GM21515 (cell line): ENCODE measurements around the gene BDKRB1.

Source experiments
- ATAC-seq: cut with Tn5 transposase; IDR thresholded peaks from one replicate; pipeline ENCODE4 v1.9.1; 2021; ENCODE audit not compliant: unreplicated experiment

BDKRB1 gene

DNA sequence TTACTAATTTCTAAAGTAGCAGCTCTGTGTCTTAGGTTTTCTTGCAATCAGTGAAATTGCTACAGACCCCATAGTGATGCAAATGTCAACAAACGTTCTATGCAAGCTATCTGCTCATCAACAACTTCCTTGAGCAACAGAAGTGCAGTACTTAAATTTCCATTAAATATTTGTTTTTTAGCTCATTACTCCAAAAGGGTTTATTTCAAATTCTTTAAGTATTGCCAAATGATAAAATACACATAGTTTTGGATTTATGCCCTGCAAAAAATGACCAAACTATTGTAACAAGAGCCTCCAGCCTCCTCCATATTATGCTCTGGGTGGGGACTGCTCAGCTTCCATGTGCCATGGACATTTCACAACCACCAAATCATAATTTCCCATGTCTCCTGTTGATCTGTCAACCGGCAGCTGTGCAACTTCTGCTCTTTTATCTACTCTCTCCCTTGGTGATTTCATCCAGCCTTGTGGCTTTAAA is 4.4 kb downstream of the BDKRB1 start:
- no peak for ATAC-seq

DNA sequence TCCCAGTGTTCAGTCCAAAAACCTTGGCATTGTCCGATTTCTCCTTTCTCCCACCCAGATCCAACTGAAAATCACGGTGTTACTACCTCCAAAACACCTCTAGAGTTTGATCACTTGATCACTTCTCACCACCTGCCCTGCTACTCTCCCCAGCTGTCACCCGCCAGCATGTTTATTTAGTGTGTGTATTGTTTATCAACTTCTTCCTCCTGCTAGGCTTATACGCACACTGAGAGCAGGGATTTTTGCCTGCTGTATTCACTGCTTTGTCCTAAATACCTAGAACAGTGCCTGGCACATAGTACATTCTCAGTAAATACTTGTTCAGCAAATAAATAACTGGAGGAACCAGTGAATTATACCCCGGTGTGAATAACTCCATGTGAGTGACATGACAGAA is 5.0 kb downstream of the BDKRB1 start:
- ATAC-seq, result no peak

DNA sequence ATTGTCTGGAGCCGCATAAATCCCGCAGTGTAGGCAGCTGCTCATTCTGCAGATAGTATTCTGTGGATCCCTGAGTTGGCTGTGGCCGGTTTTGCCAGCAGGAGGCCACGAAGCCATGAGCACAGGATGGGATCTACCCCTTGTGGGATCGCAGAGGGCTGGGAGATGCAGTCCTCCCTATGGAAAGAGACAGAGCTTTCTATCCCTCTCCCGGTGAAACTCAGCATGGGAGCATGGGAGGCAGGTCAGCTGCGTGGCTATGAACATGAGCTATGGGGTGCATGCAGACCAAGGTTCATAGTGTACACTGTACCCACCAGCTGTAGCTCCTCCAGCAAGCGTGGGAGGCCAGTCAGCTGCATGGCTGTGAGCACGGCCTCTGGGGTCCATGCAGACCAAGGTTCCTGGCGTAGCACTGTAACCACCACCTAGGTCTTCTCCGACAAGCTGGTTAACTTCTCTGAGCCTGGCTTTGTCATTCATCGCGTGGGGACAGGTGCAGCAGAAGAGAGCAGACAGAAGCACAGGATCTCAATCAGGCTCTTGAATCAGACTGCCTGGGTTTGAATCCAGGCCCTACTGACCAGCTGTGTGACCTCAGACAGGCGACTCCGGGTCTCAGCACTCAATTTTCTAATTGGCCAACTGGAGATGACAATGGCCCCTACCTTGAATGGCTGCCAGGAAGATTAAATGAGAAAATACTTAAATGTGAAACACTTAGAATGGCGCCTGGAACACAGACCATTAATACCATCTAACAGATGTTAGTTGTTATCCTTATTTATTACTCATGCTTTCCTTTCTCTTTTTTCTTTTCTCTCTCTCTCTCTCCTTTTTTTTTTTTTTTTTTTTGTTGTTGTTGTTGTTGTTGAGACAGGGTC is 6.0 kb downstream of the BDKRB1 start:
- ATAC-seq, result no peak

DNA sequence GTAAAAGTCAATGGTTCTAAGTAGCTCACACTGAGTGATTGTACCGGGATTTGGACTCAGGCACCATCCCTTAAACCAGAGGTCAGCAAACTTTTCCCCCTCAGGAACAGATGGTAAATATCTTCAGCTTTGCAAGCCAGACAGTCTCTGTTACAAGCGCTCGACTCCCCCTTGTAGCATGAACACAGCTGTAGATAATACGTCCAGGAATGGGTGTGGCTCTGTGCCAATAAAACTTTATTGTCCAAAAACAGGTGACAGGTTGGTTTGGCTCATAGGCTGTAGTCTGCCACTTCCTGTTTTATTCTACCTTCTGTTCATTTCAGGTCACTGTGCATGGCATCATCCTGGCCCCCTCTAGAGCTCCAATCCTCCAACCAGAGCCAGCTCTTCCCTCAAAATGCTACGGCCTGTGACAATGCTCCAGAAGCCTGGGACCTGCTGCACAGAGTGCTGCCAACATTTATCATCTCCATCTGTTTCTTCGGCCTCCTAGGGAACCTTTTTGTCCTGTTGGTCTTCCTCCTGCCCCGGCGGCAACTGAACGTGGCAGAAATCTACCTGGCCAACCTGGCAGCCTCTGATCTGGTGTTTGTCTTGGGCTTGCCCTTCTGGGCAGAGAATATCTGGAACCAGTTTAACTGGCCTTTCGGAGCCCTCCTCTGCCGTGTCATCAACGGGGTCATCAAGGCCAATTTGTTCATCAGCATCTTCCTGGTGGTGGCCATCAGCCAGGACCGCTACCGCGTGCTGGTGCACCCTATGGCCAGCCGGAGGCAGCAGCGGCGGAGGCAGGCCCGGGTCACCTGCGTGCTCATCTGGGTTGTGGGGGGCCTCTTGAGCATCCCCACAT is 7.6 kb downstream of the BDKRB1 start:
- no peak for ATAC-seq

DNA sequence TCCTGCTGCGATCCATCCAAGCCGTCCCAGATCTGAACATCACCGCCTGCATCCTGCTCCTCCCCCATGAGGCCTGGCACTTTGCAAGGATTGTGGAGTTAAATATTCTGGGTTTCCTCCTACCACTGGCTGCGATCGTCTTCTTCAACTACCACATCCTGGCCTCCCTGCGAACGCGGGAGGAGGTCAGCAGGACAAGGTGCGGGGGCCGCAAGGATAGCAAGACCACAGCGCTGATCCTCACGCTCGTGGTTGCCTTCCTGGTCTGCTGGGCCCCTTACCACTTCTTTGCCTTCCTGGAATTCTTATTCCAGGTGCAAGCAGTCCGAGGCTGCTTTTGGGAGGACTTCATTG is 8.2 kb downstream of the BDKRB1 start:
- ATAC-seq, result no peak

DNA sequence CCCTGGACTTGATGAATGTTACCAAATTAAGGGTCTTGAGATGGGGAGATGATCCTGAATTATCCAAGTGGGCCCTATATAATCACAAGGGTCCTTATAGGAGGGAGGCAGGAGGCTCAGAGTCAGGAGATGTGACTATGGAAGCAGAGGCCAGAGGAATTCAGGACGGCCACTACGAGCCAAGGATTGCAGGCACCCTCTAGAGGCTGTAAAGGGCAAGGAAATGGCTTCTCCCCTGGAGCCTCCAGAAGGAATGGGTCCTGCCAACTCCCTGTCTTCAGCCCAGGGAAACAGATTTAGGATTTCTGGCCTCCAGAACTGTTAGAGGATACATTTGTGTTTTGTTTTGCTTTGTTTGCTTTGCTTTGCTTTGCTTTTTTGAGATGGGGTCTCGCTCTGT is 8.8 kb downstream of the BDKRB1 start:
- ATAC-seq, result no peak

DNA sequence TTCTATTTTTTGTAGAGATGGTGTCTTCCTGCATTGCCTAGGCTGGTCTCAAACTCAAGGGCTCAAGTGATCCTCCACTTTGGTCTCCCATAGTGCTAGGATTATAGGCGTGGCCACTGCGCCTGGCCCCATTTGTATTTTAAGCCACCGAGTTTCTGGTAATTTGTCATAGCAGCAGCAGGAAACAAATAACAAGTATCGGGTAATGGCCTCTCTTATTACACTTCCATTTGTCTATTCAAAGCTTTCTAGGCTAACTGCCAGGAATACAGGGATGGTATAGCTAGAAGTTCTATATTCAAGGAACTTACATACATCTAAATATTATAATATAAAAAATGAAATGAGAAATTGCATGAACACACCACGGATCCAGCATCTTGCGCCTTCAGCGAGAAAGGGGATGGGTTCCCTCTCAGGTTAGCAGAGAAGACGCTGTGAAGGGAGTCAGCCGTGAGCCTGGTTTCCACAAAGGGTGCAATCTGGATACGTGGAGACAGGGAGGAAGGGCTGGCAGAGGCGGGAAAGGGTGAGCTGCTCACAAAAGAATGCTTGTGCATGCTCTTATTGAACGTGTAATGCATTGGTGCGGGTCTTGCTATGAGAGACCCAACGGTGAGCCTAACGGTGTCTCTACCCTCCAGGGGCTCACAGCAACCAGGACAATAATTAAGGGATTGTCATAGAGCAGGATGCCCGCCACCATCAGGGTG is 9.5 kb downstream of the BDKRB1 start:
- no peak for ATAC-seq

DNA sequence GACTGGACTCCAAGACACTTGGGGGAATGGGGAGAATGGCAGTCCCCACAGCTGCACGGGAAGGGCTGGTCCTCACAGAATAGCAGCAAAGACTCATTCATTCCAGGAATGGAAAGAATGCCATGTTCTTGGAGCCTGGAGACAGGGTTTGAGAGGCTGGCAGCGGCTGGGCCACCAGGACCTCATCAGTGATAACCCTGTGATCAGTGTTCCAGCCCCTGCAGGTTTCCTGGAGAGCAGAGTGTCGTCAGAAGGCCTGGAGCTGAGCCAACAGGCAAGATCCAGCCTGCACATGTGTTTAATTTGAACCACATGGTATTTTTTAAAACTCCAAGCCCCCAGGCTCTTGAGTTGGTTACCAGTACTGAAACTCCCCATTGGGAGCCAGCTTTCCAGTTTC is 11.3 kb downstream of the BDKRB1 start:
- no peak for ATAC-seq

DNA sequence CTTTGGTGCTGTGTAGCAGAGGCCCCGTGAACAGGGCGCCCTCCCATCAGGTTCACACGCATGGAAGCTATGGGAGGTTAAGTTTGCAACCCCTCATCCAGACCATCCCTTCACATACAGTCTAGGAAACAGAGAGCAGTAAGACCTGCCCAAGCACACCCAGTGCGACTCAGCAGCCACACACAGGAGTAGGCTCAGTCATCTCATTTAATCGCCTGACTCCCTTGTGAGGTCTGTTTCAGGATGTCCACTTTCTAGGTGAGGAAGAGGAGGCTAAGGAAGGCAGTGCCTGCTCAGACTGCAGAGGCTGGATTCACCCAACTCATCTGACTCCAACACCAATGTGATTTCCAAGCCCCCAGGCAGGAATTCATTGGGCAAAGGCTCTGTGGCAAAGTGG is 11.9 kb downstream of the BDKRB1 start:
- ATAC-seq, result no peak

DNA sequence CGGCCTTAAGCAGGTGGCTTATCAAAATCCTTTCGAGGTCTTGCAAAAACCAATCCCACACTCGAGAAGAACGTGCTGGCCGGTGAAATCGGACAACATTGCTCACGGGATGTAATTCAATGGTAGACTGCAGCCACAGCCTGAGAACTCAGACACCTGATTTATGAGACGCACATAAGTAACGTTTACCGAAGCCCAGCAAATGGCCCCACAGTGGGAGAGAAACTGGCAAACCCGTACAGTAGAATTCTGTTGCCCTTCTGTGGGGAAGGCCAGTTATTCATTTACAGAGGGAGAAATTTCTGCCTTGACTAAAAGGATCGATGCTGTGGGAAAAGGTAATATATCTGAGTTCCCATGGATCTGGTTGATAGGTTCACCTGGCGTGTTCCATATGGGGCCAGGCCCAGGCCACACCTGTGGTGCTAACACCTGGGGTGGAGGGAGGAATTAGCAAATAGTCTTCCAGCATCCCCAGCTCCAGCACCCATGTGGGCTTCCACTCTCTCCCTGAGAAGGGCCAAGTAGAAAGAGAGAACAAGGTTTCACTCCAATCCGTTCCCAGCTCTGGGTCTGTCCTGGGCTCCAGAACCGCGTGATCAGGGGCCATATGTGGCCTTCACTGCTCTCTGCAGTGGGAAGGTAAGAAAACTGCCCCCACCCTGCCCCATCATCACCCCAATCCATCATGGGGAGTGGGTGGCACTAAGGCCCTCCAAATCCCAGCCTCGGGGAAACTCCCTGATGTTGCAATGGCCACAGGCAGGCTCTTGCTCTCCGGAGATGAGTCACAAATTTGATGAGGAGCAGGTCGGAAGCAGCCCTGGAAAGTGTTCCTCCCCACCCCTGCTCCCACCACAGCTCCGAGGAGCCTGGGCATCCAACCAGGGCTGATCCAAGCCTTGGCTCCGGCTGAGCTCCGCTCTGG is 12.7 kb downstream of the BDKRB1 start:
- ATAC-seq, result no peak

DNA sequence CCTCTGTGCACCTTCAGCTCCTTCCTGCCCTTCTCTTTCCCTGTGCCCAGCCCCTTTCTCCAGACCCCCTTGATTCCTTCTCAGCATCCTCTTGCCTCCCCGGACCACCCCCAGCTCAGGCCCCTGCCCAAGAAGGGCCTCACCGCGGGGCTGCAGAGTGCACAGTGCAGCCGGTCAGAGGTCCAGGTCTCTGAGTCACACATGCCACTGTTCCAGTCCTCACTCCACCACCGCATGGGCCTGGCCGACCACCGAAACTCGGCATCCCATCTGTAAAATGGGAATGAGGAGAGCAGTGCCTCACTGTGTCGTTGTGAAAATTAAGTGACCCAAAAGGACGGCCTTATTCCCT is 13.3 kb downstream of the BDKRB1 start:
- no peak for ATAC-seq

DNA sequence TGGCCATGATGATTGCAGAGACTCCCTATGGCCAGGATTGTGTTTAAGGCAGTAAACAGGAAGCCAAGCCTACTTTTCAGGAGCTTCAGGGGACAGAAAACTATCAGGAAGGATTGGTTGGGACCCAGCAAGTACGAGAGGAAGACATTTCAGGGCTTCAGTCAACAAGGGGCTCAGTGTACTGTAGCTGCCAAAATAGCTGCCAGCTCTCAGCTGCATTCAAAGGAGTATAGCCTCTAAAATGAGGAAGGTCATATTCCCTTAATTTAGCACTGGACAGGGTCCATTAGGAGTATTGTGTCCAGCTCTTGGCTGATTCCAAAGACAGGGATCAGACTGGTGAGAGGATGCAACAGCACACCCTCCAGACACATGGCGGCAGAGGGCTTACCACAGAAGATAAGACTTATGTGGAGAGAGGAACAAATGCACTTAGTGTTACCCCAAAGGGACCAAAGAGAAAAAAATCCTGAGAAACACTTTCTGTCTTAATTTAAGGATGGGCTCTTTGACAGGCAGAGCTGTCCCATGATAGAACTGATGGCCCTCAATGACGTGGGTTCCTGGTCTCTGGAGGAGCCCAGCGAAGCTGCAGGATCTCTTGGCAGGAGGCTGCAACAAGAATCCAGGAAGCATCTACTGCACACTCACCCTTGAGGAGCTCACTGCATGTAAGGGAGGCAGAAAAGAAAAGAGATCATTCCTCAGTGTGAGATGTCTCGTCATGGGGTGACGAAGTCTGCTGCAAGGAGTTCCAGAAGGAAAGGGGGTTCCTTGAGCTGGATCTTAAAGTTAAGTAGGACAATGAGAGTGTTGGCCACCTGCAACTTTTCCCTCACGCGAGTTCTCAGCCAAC is 14.8 kb downstream of the BDKRB1 start:
- no peak for ATAC-seq

DNA sequence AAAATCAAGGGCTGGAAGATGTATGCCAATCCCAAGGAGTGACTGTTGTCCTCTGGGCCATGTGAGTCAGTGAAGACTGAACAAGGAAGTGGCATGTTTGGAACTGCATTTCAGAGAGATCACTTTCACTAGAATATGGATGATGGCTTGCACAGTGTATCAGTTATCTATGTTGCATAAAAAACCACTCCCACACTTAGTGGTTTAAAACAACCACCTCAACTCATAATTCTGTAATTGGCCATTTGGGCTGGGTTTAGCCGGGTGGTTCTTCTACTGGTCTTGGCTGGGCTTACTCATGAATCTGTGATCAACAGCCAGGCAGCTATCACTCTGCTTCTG is 15.4 kb downstream of the BDKRB1 start:
- no peak for ATAC-seq

DNA sequence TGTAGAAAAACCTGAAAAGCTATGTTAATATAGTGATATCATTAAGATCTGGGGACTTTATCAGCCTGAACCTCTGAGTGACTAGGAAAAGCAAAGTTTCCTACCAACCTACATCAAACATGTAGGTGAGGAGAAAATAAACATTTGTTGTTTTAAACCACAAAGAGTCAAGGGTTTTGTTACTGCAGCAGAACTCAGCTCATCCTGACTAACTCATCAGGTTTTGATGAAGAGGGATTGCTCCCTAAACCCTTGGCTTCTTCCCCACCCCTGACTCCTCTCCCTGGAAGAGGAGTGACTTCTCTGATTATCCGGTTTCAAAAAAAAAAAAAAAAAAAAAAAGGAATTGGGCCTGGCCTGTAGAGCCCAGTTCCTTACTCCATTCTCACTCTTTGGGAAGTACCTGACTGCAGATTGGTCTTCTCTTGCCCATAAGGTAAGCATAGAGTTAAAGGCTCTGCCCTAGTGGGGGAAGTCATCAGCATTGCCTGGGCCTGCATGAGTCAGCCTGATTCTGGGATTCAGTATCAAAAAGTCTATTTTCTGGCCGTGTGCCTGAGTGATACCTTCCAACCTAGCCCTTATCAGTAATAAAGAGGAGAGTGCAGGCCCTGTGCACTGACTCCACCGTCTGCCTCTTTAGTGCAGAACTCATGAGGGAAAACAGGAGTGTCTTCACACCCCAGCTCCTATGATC is 16.9 kb downstream of the BDKRB1 start:
- ATAC-seq, result no peak

DNA sequence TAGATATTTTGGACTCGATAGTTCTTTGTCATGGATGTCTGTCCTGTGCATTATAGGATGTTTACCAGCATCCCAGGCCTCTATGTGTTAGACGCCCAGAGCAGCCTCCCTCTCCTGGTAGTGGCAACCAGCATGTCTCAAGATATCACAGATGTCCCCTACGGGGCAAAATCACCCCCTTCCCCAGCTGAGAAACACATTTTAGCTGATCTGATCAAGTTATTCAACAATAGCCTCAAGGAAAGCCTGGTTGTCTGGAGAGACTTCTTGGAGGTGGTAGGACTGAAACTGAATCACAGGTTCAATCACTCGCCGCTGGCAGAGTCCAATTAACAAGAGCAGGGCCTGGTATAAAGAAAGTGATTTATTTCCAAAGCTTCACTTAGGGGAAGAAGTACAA is 17.6 kb downstream of the BDKRB1 start:
- no peak for ATAC-seq

DNA sequence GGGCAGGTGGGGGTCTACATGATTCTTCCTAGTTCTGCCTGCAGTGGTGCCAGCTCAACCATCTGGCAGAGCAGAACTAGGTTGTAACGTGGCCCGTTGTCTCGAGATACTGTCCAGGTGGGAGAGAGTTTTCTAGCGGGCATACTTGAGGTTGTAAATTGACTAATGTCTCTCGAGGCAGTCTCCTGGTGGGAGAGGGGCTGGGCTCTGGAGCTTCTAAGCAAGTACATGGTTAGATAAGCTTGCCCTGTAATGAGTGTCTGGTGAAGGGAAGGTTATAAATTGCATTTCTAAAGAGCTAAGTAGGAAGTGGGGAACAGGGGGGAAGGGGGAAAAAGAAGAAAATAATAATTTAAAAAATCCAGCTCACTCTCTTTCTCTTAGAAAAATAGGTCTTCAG is 18.1 kb downstream of the BDKRB1 start:
- no peak for ATAC-seq

DNA sequence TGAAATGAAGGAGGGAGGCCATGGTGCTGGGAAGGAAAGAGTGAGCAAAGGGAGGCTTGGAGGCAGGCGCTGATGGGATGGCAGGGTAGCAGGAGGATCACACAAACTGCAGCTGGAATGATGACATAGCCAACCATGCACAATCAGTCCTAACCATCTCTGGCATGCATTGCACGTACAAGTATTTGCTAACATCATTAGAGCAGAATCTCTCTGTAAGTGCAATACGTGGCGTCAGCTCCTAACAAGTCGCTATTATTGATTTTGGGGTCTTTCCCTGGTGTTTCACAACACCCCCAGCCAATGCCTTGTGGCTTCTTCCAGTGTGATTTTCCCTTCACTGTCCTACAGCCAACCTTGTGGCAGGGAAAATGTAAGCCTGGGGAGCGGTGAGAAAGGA is 18.5 kb downstream of the BDKRB1 start:
- no peak for ATAC-seq

DNA sequence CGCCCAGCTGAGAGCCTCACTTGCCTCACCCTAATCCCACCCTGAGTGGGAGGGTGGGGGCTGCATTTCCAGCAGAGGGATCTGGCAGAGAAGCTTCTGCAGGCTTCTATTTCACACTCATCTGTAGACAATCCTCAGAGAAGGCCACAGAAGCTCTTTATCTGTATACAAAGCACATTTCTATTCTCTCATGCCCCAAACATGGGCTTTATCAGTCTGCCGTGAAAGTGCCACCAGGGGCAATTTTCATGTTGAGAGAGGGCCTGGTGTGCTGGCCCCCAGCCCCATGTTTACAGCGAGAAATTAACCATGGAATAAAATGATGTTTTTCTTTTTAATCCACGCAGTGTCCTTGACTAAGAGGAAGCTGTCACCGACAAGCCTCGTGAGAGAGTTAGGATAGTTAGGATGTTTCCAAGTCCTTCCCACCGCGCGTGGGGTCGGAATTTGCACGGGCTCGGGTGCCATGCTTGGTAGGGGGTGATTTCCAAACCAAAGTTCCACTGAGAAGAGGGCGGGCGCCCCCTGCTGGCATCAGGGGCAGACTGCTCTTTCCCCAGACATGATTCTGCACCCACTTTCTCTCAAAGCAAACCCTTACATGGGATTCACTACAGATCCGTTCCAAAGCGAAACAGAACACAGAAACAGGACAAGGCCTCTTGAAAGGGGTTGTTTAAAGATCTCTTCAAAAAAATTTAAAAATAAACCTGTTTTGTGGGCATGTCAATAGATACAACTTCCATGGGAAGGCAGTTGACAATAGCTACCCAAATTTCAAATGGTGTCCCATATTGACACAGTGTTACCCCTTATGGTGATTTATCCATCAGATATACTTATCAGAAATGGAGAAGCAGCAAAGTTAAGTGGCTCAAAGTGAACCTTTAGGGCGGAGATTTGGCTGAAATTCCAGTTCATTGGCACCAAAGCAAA is 19.4 kb downstream of the BDKRB1 start:
- no peak for ATAC-seq
